Muscle of arm (tissue), 12 donors: ENCODE results near the gene GREB1. TPM values are rescaled to one million over a fixed set of nuclear protein-coding genes. Genes with fewer than 3 reads are reported as not detected.
"Not testable (repeated sequence)": the region's sequence is repeated elsewhere in the genome, so short reads cannot be mapped to it uniquely, and the experiment has no call there.

Source experiments
- DNase-seq: peaks from one replicate; pipeline ENCODE4 v3.0.0-alpha.2; 2013
- polyA plus RNA-seq, 12 donors: library from polyadenylated mRNA; unstranded; fragments of 120-200 nt; gene quantifications; one replicate each; pipeline ENCODE4 v1.2.1, GENCODE V29; 2013; ENCODE audit not compliant: insufficient read length in 12 of 12

Gene GREB1
- polyA plus RNA-seq, 12 donors = 9.0 to 18.8 (median 11.4) TPM; not detected in 1

DNA sequence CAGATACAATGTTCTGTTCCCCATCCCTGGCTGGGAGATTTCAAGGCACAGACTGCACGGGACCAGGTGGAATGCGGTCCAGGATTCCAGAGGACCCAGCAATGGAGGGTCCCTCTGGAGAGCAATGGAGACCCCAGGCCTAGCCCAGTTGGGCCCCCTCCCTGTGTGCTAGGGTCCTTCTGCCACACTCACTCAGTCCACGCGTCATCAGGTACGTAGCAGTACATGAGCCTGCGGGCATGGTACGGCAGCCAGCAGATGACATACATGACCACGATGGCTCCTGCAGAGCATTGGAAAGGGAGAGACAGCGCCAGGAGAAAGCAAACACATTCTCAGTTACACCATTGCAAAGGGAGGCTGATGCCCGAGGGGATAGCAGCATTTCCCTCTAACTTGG is 126.0 kb downstream of the GREB1 start:
- no peak for DNase-seq

DNA sequence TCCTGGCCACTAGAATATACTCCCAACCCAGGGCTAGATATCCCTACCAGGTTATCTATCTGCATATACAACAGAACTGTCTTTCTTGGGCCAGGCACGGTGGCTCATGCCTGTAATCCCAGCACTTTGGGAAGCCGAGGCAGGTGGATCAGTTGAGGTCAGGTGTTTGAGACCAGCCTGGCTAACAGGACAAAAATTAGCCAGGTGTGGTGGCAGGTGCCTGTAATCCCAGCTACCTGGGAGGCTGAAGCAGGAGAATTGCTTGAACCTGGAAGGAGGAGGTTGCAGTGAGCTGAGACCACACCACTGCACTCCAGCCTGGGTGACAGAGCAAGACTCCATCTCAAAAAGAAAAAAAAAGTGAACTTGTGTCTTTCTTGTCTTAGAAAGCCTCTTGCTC is 126.6 kb downstream of the GREB1 start:
- not testable (repeated sequence) for DNase-seq

- no peak for DNase-seq
Observed at GRCh38 chr2:11661891-11662435, 128.1 kb downstream of the GREB1 start.

GRCh38 chr2:11662882-11663281 is 129.0 kb downstream of the GREB1 start:
- no peak for DNase-seq

GRCh38 chr2:11663427-11663826 is 129.6 kb downstream of the GREB1 start:
- no peak for DNase-seq

DNA sequence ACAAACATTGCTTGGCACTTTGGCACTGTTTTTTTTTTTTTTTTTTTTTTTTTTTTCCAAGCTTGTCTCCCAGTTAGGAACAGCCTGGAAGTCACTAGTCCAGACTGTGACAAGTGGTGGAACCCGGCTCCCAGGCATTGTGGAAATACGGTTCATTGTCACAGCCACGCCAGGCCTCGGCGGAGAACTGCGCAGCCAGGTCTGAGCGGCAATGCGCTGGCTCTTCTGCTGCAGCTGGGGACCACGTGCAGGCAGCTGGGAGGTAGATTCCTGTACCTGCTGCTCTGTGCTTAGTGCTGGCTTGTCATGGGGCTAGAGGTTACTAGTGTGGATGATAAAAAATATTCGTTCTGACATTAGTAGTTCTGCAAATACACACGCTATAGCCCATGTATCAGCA is 131.2 kb downstream of the GREB1 start:
- no peak for DNase-seq

DNA sequence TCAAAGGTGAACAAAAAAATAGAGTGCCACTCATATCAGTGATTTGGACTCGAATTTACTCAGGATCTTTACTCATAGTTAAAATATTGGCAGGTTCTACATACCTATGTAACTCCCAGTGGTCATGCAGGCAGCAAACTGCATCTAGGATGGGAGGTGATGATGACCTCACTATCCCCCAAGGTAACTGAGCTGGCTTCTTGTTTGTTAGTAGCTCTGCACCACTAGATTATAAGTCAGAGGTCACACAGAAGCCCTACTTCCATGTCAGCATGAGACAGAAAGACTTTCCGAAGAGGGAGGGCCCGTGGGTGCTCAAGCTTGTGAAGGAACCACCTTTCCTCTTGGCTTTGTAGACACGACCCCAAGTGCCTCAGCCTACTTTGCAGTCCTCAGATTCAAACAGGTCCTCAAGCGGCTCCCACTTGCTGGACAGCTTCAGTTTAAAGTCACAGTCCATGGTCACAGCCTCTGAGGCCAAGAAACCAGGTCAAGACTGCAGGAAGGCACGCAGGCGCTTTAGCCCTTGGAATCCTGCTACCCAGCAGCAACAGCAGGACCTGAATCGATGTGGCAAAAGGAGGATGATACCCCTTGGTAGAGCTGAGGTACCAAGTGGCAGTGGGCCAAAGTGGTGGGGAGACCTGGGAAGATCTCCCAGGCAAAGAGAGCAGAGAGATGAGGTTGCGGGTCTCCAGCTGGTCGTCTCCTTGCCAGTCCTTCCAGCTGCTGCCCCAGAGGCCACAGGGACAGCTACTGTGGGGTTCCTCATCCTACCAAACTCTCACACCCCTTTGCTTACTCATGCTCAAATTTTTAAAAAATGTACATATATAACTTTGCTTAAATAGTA is 131.9 kb downstream of the GREB1 start:
- DNase-seq = no peak

- DNase-seq = no peak
Observed at GRCh38 chr2:11667194-11667593, 133.3 kb downstream of the GREB1 start.

DNA sequence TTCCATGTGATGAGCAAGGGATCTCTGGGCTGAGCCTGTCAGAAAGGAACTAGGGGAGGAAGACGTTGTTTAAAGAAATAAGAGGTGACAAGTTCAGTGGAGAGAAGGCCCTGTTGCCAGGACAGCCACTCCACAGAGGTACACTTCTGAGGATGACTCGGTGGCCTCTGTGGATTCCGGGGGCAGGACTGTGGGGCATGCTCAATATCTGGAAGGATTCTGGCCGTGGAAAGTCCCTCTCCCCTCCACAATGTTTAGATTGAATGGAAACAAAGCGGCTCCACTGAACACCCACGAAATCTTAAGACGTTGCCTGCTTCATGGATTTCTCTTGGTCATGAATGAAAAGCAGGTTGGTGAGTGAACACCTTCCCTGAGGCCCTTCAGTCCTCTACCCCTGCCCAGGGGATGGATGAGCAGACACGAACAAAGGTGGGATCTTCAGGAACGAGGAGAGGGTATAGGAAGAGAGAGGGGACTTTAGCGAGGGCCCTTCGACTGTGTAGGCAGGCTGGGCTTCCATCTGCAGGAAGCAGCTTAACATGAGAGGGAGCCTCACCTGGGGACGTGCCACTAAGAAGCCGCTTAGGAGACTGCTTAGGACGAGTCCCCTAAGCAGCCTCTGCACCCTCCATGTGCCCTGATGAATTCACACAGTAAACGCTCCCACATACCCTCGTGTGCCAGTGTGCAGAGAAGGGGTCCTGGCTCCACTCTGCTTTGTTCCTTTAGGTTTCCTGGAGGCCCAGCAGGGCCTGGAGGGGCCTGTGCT is 134.2 kb downstream of the GREB1 start:
- no peak for DNase-seq

DNA sequence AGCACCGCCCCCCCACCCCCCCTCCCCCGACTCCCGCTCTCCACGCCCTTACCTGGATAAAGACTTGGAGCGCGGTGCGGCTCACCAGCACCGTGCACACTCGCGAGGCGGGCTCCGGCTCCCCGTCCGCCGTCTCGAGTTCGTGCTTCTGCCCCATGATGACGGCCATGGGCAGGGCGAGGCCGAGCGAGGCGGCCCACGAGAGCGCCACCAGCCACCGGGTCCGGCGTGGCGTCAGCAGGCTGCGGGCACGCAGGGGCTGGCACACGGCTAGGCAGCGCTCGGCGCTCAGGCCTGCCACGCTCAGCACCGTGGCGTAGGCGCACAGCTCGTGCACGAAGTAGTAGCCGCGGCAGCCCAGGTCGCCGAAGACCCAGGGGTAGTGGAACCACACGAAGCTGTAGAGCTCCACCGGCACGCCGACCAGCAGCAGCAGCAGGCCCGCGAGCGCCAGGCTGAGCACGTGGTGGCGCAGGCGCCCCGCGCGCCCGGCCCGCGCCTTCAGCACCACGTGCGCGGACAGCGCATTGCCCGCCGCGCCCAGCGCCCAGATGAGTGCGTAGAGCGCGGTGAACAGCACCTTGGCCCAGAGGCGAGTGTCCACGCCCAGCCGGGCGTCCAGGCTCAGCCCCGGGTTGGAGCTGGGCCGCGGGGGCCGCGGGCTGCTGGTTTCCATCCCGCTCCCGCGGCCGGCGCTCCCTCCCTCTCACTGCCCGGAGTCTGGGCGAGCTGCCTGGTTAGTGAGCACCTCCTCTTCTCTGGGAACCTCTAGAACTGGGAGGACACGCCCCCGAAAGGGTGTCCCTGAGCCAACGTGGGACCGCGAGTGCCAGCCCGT is 135.8 kb downstream of the GREB1 start, which contains the start of gene NTSR2:
NTSR2 (minus strand) TSS at position 742 of the 838 bp plus-strand sequence; CDS start at position 676, 66 bp downstream.
- DNase-seq = peak; percentile 57

DNA sequence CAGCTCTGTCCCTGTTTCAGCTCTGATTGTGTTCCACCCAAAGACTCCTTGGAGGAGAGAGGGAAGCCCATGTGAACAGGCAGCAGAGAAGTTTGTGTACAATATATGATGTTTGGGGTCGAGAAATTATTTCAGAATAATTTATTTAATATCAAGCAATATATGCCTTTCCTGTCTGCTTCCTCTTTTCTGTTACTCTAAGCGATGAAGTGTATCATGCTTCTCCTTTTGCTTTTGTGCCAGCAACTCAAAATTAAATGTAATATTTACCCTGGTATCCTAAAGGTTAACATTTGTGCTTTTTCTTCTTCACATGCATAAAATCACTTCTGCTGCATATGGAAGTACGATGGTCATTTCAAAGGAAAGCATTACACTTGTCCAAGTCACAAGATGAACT is 138.6 kb downstream of the GREB1 start:
- no peak for DNase-seq

DNA sequence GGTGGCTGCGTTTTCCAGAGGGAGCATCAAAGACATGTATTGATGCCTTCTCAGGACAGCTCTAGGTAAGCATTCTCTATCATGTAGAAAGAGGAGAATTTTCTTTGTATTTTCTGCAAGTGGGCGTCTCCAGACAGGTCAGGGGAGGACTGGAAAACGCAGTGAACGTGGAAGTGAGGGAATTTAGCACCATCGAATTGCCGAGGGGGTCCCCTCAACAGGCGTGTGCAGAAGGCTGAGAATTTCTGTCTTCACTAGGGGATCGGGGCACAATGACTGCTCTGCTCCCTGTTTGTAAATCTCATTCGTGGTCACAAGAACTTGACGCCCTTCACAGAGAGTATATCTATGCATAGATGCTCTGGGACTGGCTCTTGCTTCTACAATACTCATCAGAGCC is 141.1 kb downstream of the GREB1 start:
- no peak for DNase-seq

- DNase-seq = no peak
Observed at GRCh38 chr2:11675423-11676112, 141.7 kb downstream of the GREB1 start.

DNA sequence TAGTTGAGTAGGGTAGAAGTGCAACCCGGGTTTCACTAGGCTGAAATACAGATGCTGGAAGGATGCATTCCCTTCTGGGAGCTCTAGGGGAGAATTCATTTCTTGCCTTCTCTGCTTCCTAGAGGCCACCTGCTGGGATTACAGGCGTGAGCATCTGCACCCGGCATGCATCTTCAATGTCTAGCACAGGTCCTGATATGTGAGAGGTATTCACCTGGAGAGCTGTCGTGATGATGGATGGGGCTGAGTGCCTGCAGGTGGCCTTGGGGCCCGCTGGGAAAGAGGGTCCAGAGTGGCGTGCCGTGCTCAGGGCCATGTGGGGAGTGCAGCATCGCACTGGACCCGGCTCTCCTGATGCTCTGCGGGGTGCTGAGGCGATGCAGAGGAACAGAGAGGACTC is 142.8 kb downstream of the GREB1 start:
- no peak for DNase-seq

DNA sequence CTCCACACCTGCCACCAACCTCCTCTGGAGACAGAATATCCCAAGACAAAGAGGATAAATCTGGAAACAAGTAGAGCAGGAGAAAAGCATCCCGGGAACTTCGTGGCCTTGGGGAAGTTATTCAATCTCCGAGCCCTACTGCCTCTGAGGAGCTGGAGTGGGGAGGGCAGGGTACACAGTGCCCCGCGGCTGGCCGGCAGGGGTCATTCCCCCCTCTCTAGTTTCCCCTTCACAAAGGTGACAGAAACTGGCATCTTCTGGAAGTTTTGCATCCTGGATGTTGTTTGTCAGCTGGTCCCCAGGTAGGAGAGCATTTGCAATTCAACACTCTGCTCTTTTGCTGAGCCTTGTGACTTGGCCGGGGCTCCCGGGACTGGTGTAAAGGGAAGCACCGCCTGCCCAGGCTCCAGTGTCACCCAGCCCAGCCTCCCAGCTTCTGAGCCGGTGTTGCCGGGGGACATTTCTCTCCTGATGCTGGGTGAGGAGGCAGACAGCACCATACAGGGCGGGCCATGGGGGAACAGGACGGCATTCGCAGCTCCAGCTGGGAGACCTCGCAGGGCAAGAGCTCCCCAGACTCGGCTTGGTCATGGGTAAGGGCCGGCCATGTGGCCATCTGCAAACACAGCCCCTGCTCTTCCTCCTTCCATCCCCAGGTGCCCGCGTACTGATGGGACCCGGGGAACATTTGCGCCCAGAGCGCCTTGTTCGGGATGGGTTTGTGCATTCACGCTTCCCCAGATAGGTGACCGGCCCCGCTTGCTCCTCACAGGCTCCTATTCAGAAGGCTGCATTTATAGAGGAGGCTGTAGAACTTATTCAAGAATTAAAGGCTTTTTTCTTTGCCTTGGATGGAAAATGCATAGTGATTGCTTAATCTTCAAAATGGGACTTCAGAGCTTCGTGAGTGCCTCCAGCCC is 143.6 kb downstream of the GREB1 start:
- no peak for DNase-seq

- DNase-seq = no peak
Observed at GRCh38 chr2:11678306-11678960, 144.6 kb downstream of the GREB1 start.

GRCh38 chr2:11679016-11679415 is 145.2 kb downstream of the GREB1 start:
- no peak for DNase-seq

- DNase-seq = no peak
Observed at GRCh38 chr2:11679486-11680181, 145.8 kb downstream of the GREB1 start.
